Measurements from ENCODE around the gene IFT25. TPM values are rescaled to one million over a fixed set of nuclear protein-coding genes. Genes with fewer than 3 reads are reported as not detected.

IFT25 gene
- total RNA-seq, 1 donor, result 30.2 TPM

- DNase-seq (ENCODE audit: low read depth), result no peak
- peak overlapping the region; percentile 94 for H3K4me3 ChIP-seq (ENCODE audit: low read depth, low read length)
- TF ChIP-seq, protein P1, sequence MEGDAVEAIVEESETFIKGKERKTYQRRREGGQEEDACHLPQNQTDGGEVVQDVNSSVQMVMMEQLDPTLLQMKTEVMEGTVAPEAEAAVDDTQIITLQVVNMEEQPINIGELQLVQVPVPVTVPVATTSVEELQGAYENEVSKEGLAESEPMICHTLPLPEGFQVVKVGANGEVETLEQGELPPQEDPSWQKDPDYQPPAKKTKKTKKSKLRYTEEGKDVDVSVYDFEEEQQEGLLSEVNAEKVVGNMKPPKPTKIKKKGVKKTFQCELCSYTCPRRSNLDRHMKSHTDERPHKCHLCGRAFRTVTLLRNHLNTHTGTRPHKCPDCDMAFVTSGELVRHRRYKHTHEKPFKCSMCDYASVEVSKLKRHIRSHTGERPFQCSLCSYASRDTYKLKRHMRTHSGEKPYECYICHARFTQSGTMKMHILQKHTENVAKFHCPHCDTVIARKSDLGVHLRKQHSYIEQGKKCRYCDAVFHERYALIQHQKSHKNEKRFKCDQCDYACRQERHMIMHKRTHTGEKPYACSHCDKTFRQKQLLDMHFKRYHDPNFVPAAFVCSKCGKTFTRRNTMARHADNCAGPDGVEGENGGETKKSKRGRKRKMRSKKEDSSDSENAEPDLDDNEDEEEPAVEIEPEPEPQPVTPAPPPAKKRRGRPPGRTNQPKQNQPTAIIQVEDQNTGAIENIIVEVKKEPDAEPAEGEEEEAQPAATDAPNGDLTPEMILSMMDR (IDR thresholded peaks at IDR 0.05; ENCODE audit: insufficient read depth, low read depth, low read length), result no peak
These were observed 1.8 kb upstream of the IFT25 start for GRCh38 chr1:53947172-53947907.

DNA sequence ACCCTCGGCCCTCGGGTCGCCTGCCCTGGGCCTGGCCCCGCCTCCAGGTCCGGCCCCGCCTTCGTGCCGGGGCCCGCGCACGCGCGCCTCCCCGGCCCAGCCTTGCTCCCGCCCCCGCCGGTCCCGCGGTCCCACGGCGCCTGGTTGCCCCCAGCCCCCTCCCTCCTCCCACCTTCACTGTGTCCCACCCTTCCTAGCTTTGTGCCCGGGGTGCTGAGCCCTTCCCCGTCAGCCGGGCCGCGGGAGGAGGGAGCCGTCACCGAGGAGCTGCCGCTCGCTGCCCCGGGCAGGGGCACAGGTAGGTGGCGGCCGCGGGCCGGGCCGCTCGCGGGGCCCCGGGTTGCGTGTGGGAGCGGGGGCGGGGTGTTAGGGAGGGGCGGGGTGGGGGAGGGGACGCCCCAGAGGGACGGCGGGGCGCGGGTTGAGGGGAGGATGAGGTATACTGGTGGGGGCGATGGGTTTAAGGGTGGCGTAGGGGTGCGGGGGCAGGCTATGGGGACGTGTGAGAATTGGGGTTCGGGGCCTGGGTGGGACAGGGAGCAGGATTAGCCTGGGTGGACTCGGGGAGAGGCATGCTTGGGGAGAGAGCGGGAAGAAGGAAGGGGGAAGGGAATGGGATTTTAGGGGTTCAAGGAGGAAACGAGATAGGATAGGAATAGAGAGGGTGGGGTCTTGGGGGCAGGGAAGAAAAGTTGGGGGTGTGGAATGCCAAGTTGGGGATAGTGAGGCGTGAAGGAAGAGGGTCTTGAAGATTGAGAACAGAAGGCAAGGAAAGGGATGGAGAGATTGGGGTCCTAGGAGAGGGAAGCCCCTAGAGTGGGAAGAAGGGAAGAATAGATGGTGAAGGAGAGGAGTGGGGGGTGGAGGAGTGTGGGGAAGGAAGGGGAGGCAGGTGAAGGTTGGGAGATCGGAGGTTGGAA is 1.0 kb upstream of the IFT25 start, which contains the start of gene LRRC42:
Gene LRRC42, plus strand, starts transcription at position 99 of the 920 bp plus-strand sequence. CDS start 5,650 bp downstream, outside the sequence.
- peak within 1 kb of the TSS; percentile 96 for H3K4me3 ChIP-seq (ENCODE audit: low read depth, low read length)
- no peak for DNase-seq (ENCODE audit: low read depth)
- TF ChIP-seq, protein P1 (IDR thresholded peaks at IDR 0.05; ENCODE audit: insufficient read depth, low read depth, low read length), result peak; percentile 34

- H3K4me3 ChIP-seq (ENCODE audit: low read depth, low read length), result peak overlapping the region; percentile 96
- TF ChIP-seq, protein P1 (IDR thresholded peaks at IDR 0.05; ENCODE audit: insufficient read depth, low read depth, low read length), result no peak
- DNase-seq (ENCODE audit: low read depth), result no peak
These were observed 391 bp downstream of the IFT25 start for GRCh38 chr1:53945183-53945432.

- H3K4me3 ChIP-seq (ENCODE audit: low read depth, low read length), result peak overlapping the region; percentile 96
- TF ChIP-seq, protein P1 (IDR thresholded peaks at IDR 0.05; ENCODE audit: insufficient read depth, low read depth, low read length), result no peak
- no peak for DNase-seq (ENCODE audit: low read depth)
These were observed 873 bp downstream of the IFT25 start for GRCh38 chr1:53944469-53945182.

DNA sequence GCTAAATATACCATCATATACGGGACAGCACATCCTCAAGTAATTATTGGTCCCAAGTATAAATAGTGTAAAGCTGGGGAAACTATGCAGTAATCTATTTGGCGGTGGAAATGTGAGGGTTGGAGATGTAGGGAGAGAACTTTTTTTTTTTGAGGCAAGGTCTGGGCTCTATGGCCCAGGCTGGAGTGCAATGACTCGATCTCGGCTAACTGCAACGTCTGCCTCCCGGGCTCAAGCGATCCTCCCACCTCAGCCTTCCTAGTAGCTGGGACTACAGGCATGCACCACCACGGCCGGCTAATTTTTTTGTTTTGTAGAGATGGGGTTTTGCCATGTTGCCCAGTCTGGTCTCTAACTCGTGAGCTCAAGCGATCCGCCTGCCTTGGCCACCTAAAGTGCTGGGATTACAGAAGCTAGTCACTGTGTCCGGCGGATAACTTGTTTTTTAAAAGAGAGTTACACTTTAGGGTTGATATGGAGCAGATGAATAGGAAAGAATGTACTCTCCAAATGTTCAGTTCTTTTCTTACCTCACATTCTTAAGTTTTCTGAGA is 1.9 kb downstream of the IFT25 start:
- H3K4me3 ChIP-seq (ENCODE audit: low read depth, low read length), result no peak overlapping the region
- no peak for DNase-seq (ENCODE audit: low read depth)
- TF ChIP-seq, protein P1 (IDR thresholded peaks at IDR 0.05; ENCODE audit: insufficient read depth, low read depth, low read length), result no peak

DNA sequence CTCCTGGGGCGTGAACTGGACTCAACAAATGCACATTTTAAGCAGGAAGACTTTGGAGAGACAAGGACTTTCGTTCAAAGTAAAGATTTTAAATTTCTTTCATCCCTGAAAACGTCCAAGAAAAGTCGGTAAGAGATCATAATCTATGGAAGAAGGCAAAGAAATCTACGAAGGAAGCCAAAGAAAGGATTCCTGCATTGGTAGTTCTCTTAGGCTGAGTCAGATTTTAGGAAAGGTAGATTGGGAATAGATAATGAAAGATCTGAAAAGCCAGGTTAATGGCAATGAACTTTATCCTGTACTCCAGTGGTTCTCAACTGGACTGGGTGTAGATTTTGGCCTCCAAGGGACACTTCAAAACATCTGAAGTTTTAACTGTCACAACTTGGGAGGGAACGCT is 2.4 kb downstream of the IFT25 start:
- DNase-seq (ENCODE audit: low read depth), result no peak
- TF ChIP-seq, protein P1 (IDR thresholded peaks at IDR 0.05; ENCODE audit: insufficient read depth, low read depth, low read length), result no peak
- no peak overlapping the region for H3K4me3 ChIP-seq (ENCODE audit: low read depth, low read length)
